DMS114 treated with DMSO at 0.1 percent for 48 hours (cell line): ENCODE measurements around the gene ZCCHC24.

Source experiments
- DNase-seq: peaks from one replicate; lab custom pipeline; 2025; ENCODE audit not compliant: unreplicated experiment; lab: John Stamatoyannopoulos, UW

The ZCCHC24 gene

GRCh38 chr10:79400146-79401004 lies 45.0 kb downstream of the ZCCHC24 start:
- no peak for DNase-seq

- DNase-seq = no peak
These were observed 46.1 kb downstream of the ZCCHC24 start for GRCh38 chr10:79399223-79399831.

DNA sequence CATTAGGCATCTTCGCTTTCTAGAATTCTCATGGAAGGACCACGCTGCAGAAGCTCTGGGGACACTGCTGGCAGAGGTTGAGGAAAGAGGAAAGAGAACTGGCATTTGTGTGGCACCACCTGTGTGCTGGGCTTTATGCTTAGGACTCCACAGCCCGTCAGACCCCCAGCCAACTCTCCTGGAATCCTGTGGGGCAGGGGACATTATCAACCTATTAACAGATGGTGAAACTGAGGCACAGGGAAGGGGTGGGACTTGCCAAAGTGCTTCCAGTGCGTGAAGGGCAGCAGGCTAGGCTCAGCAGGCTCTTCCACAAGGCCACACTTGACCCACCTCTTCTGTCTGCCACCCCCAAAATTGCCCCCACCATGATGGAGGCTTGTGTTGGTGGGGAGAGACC lies 46.8 kb downstream of the ZCCHC24 start:
- DNase-seq = no peak

GRCh38 chr10:79397575-79398303 lies 47.7 kb downstream of the ZCCHC24 start:
- no peak for DNase-seq

DNA sequence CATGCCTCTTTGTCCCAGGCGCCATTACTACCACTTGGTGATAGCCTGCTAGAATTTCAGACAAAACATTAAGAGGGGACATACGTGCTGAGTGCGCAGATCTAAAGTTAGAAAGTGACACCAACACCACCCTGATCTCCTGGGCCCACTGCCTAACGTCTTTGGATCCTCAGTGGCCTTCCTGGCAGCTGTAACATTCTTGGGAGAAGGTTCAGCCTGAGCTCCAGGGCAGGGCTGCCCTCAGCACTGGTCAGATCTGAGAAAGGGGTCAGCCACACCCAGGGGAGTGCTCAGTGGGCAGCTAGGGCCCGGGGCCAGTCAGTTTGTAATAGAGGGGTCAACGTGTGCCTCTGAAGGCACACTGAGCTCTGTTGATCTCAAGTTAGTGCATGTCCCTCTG lies 48.4 kb downstream of the ZCCHC24 start:
- no peak for DNase-seq

- no peak for DNase-seq
These were observed 48.9 kb downstream of the ZCCHC24 start for GRCh38 chr10:79396520-79396919.

GRCh38 chr10:79394664-79395063 lies 50.8 kb downstream of the ZCCHC24 start:
- DNase-seq = no peak

GRCh38 chr10:79393924-79394610 lies 51.4 kb downstream of the ZCCHC24 start:
- no peak for DNase-seq

- DNase-seq = no peak
These were observed 52.1 kb downstream of the ZCCHC24 start for GRCh38 chr10:79393221-79393923.

DNA sequence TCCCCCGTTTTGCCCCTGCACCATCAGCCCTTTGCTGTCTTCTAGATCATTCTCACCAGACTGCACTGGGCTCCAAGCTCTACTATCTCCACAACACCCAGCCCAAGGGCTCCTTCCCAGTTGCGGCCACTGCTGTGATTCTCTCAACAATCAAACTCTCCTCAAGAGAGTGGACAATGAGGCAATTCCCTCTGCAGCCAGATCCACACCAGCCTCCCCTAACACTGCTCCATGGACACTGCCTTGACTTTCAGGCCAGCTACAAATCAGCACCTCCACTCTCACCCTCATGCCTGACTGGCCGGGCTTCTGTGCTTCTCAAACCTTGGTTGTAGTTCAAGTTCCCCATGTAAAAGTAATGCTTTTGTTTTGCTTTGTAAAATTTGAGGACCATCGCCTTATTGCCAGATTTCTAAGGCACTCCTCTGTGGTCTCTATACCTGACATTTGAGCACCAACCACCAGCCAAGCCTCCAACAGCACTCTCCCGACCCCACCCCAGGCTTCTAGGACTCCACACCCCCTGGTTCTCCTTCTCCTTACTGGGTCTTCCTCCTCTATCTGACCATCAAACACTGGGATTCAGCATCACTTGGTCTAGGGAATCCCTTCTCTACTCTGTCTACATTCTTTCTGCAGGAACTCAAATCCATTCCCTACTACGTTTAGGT lies 52.8 kb downstream of the ZCCHC24 start:
- DNase-seq = no peak

GRCh38 chr10:79392020-79392398 lies 53.4 kb downstream of the ZCCHC24 start:
- DNase-seq = no peak

- DNase-seq = no peak
These were observed 54.0 kb downstream of the ZCCHC24 start for GRCh38 chr10:79391231-79392019.

DNA sequence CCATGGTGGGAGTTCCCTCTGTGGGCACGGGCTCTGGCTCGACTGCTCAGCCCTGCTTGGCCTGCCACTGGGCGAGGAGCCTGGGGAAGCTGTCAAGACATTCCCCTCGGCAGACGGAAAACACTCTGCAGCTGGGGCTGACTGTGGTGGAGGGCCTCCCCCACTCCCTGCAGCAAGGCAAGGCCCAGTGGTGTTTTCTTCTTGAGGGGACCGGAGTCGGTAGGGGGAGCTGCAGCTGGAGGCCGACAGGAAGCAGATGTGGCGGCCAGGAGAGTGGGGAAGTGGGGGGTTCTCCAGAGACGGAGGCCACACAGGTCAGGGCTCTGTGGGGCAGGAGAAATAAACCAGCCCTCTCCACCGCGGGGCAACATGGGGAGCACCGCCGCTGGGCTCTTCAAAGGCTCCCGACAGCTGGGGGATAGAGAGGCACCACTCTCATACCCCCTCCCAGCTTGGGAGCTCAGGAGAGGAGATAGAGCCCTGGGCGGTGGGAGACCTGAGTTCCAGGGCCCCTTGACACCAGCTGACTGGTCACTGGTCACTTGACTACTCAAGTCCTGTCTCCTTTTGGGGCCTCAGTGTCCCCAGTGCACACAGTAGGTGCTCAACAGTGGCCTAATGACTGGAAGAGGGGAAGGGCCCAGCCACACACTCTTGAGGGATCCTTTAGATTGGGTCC lies 54.7 kb downstream of the ZCCHC24 start:
- no peak for DNase-seq

DNA sequence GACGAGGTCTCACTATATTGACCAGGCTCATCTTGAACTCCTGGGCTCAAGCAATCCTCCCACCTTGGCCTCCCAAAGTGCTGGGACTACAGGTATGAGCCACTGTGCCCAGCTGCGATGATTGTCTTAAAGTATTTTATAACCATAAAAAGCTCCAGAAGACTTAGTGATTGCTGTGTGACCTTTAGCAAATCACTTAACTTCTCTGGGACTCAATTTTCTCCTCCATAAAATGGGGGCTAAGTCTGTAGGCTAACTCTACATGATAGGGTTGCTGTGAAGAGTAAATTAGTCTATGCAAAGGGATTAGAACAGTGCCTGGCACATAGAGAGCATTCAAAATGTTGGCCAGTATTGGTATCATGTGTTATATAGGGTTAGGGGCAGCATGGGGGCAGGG lies 55.4 kb downstream of the ZCCHC24 start:
- no peak for DNase-seq

DNA sequence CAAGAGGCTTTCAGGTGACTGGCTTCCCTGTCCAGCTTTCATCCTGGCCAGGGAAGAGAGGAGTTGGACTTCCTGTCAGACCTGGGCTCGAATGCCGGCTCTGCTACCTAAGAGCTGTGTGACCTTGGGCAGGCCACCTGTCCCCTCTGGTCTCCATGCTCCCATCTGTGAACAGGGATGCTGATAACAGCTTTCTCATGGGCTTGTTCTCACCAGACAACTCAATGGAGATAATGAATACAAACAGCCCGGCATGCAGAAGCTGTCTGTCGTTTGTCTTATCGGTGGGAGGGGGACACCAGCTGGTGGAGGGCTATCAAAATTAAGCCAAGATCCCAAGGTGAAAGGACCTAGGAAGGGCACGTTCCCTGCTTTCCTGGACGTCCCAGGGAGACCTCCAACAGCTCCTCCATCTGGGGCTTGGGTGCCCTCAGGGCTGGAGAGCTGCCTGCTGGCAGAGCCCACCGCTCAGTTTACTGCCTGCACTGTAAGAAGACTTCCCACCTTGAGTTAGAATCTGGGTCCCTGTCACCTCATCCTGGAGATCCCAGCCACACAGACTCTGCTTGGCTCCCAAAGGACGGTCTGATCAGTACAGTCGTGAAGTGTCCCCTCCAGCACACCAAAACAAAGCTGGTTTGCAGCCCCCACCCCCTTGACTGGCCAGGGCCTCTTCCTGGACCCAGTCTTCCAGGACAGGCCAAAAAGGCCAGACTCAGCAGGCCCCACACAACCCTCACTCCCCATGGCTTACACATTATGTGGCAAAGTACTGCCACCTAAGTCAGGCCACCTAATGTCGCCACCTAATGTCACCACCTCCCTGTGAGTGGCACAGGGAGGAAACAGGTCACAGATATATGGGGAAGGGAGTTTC lies 57.2 kb downstream of the ZCCHC24 start:
- no peak for DNase-seq

DNA sequence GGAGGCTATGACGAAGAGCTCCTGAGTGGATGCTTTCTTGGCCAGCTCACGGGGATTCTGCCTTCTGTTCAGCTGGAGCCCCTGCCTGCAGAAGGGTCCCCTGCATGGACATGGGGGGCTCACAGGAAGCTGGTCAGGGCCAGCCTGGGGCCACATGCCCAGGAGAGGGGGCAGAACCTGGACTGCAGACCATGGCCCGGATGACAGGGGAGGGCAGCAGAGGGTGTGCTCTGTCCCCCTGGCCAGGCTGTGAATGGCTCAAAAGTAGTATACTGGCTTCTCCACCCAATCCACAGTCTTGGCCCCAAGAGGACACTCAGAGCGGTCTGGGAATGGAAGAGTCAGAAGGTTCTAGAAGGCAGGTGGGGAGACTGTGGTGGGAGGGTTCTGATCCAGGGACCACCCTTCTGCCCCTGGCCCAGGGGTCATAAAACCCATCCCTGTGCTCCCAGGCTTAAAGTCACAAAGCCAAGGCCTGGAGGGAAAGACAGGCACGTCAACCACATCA lies 57.9 kb downstream of the ZCCHC24 start:
- DNase-seq = no peak

GRCh38 chr10:79386637-79387465 lies 58.6 kb downstream of the ZCCHC24 start:
- no peak for DNase-seq
